Neutrophil (primary cell): ENCODE measurements around the gene TTC7B.

Source experiments
- H3K27ac ChIP-seq: fragments of 200-600 bp; sonication (generic); 2 replicates; pipeline ENCODE4 v1.5.1; 2016; ENCODE audit warnings: mild to moderate bottlenecking, moderate library complexity
- H3K27me3 ChIP-seq: fragments of 200-600 bp; sonication (generic); 2 replicates; pipeline ENCODE4 v1.6.0; 2016; ENCODE audit warnings: mild to moderate bottlenecking
- H3K36me3 ChIP-seq: fragments of 200-600 bp; sonication (generic); 2 replicates; pipeline ENCODE4 v1.5.1; 2017
- H3K4me1 ChIP-seq, 2 experiments: fragments of 200-600 bp in 1 of 2; sonication (generic) in 1 of 2; 1 replicate in 1 of 2; 2 replicates in 1 of 2; pipeline versions ENCODE4 v1.5.1 to v1.6.1; 2013 to 2016; ENCODE audit warnings: low read depth in 1 of 2, low read length in 1 of 2, mild to moderate bottlenecking in 1 of 2, moderate library complexity in 1 of 2; ENCODE audit not compliant: control insufficient read depth in 1 of 2, insufficient read depth in 1 of 2
- H3K4me3 ChIP-seq, 2 experiments: fragments of 200-600 bp in 1 of 2; sonication (generic) in 1 of 2; 1 replicate in 1 of 2; 2 replicates in 1 of 2; pipeline ENCODE4 v1.5.1; 2013 to 2016; ENCODE audit warnings: low read depth in 1 of 2, low read length in 1 of 2, mild to moderate bottlenecking in 1 of 2, moderate library complexity in 1 of 2
- H3K9me3 ChIP-seq: fragments of 200-600 bp; sonication (generic); 2 replicates; pipeline ENCODE4 v1.5.1; 2016
- TF ChIP-seq, protein P1 (sequence below): fragments of 200-600 bp; sonication (generic); IDR thresholded peaks from 2 replicates; pipeline ENCODE4 v1.5.1; 2016; ENCODE audit warnings: antibody characterized with exemption

Gene TTC7B

GRCh38 chr14:90614696-90615516, 201.3 kb downstream of the TTC7B start:
- Histone ChIP-seq H3K27me3 (no peaks in the 10 kb centered on the region), H3K9me3 (no peaks in the 10 kb centered on the region), H3K4me3 (no peak overlapping the region), H3K27ac (no peak overlapping the region), H3K36me3 (peaks cover 20% of the 10 kb centered on the region), H3K4me1 (peaks cover 35 to 39% of the 10 kb centered on the region in 2 experiments)
- TF ChIP-seq, protein P1, sequence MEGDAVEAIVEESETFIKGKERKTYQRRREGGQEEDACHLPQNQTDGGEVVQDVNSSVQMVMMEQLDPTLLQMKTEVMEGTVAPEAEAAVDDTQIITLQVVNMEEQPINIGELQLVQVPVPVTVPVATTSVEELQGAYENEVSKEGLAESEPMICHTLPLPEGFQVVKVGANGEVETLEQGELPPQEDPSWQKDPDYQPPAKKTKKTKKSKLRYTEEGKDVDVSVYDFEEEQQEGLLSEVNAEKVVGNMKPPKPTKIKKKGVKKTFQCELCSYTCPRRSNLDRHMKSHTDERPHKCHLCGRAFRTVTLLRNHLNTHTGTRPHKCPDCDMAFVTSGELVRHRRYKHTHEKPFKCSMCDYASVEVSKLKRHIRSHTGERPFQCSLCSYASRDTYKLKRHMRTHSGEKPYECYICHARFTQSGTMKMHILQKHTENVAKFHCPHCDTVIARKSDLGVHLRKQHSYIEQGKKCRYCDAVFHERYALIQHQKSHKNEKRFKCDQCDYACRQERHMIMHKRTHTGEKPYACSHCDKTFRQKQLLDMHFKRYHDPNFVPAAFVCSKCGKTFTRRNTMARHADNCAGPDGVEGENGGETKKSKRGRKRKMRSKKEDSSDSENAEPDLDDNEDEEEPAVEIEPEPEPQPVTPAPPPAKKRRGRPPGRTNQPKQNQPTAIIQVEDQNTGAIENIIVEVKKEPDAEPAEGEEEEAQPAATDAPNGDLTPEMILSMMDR, result no peak

DNA sequence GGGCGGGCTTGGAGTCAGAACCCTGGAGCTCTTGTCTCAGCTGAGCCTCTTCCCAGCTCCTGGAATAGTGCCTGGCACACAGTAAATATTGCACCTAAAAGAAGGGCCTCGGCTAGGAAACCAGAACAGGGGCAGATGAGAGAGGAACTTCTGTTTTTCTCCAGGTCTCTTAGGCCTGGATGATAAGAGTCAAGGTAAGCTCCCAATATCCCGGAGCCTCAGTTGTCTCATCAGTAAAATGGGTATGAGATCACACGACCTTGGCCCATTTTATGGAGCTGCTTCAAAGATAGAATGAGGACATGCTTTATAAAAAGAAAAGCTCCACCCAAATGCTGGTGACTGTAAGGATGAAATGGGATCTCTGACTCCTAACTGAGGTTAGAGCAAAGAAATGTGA, 202.2 kb downstream of the TTC7B start:
- Histone ChIP-seq H3K27me3 (no peaks in the 10 kb centered on the region), H3K36me3 (peaks cover 17% of the 10 kb centered on the region), H3K4me3 (no peak overlapping the region), H3K9me3 (no peaks in the 10 kb centered on the region), H3K4me1 (peaks cover 37 to 48% of the 10 kb centered on the region in 2 experiments), H3K27ac (no peak overlapping the region)
- TF ChIP-seq, protein P1, result no peak

DNA sequence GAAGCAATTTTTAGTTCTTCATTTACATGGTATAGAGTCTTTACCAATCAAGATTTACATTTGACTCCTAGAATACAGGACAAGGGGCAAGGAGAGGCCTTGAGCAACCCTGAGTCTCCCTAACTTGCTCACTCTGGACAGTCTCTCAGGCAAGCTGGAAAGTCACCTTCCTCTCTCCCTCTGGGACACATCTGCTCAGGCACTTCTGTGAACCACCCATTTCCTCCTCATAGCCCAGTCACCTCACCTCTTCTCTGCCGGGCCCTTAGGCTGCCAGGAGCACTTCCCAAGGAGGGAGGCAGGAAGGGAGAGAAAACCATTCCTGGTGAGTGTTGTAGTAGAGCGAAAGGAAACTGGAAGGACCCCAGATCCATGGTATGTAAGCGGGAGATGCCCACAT, 202.8 kb downstream of the TTC7B start:
- TF ChIP-seq, protein P1, result no peak
- Histone ChIP-seq H3K4me1 (peaks cover 37 to 52% of the 10 kb centered on the region in 2 experiments), H3K4me3 (no peak overlapping the region), H3K36me3 (peaks cover 22% of the 10 kb centered on the region), H3K27ac (no peak overlapping the region), H3K9me3 (no peaks in the 10 kb centered on the region), H3K27me3 (no peaks in the 10 kb centered on the region)

DNA sequence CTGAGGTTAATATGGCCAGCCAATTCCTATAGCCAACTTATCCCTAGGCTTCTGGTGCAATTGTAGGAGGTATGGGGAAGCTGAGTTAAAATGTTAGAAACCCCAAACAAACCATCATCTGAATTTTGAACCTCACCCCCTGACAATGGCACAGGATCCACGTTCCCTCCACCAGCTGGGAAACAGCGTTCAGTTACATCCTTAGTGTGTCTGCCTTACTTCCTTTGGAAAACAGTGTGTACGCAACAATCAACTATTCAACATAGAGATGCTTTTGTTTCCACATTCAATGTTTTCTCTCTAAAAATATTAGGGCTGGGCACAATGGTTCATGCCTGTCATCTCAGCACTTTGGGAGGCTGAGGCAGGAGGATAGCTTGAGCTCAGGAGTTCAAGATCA, 203.4 kb downstream of the TTC7B start:
- Histone ChIP-seq H3K27me3 (no peaks in the 10 kb centered on the region), H3K9me3 (no peaks in the 10 kb centered on the region), H3K36me3 (peaks cover 23% of the 10 kb centered on the region), H3K4me3 (no peak overlapping the region), H3K4me1 (peaks cover 37 to 52% of the 10 kb centered on the region in 2 experiments), H3K27ac (peak overlapping the region; percentile 76)
- TF ChIP-seq, protein P1, result no peak

DNA sequence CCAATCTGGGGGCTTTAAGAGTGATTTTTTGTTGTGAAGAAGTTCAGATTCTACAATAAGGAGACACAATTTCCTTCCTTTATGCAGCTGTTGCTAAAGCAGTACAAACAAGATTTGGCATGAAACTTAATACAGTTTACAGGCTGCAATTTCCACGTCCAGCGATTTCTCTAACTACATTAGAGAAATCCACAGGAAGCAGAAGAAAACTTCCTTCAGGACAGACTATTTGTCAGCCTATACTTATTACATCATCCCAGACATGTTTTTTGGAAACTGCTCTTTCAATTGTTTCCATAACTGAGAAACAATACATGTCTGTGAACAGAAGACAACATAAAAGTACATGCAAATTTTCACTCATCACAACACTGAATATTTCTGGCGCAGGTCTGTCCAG, 204.3 kb downstream of the TTC7B start:
- no peaks in the 10 kb centered on the region for H3K27me3 ChIP-seq
- peak overlapping the region; percentile 76 for H3K27ac ChIP-seq
- no peak overlapping the region for H3K4me3 ChIP-seq
- peaks cover 37 to 52% of the 10 kb centered on the region in 2 experiments for H3K4me1 ChIP-seq
- peaks cover 17% of the 10 kb centered on the region for H3K36me3 ChIP-seq
- TF ChIP-seq, protein P1, result no peak
- H3K9me3 ChIP-seq, result no peaks in the 10 kb centered on the region
